ENCODE measurements around the gene TUSC2.
A peak's percentile ranks its signal among the peaks of the same experiment; 100 is the strongest.

Gene TUSC2

DNA sequence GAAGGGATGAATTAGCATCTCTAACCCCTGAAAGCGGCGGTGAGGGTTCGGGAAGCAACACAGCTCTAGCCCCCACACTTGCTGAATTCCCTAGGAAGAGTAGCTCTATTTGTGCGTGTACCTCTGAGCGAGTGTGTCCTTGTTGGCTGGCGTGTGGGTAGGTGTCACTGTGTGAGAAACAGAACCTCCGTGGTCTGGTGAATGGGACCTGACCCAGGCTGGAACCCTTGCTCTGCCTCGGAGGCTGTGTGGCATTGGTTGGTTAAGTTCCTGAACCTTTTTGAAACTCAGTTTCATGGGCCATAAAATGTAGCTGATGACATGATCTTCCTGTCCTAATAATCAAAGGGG, 31.7 kb upstream of the TUSC2 start:
- POLR2A ChIA-PET = interaction anchor here (1.0 to 1.4 kb wide), 2 partner anchors 22 to 31 kb away, joined by 4 read pairs; partner anchors contain the start of gene TUSC2
- CTCF ChIA-PET = interaction anchor here (0.6 to 0.8 kb wide), 2 partner anchors 135 to 195 kb away, joined by 3 read pairs; no protein-coding TSS in a partner anchor

DNA sequence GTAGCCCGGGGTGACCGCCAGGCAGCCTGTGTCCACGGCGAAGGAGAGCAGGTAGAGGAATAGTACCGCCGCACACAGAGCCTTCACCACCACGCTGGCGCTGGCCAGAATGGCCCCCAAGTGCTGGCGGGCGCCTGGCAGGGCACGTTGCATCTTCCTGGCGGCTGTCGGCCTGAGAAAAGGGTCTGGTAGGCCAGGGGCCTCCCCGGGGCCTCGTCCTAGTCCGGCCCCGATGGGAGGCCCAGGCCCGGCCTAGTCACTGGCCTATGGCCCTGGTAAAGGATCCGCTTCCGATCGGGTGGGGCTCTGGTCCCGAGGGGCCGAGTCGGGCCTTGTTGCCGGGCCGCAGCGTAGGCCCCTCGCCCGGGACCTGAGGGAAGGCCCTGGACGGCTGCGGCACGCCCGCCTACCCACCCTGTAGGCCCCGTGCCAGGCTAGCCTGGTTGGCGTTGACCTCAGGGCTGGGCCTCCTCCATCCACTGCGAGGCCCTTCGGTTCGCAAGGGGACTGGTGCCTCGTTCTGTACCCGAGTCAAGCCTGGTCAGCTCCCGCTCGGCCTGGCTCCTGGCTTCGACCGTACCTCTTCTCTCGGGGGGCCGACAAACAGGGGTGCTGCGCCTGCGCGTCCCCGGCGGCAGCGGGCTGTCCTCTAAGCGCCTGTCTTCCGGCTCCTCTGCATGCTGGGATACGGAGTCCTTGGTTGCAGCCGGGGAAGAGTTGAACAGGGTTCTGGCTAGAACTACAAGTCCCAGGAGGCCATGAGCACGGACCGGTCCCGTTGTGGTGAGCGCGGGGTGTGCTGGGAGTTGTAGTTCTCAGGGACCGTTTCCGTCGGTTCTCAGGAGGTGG, 31.1 kb upstream of the TUSC2 start, which contains the start of gene TMEM115:
Gene TMEM115, minus strand, starts transcription at position 611 of the 849 bp plus-strand sequence. Its CDS starts 458 bp downstream, at position 153.
- POLR2A ChIA-PET = interaction anchor here (1.0 to 1.4 kb wide), 2 partner anchors 22 to 31 kb away, joined by 4 read pairs; partner anchors contain the start of gene TUSC2
- Histone ChIP-seq H3K4me3 (ENCODE audit: low read depth, low read length) (peak within 1 kb of the TSS; percentile 82), H3K36me3 (ENCODE audit: control insufficient read depth in 2 of 2, insufficient read depth in 1 of 2, low read length in 2 of 2) (peaks cover 0 to 46% of the 10 kb centered on the region in 2 experiments; a peak in 1 of 3 replicates), H3K27ac (ENCODE audit: extremely low read depth, low read depth, low read length) (peak within 1 kb of the TSS; percentile 84), H3K4me1 (ENCODE audit: control insufficient read depth, insufficient read depth, low read length) (no peaks in the 10 kb centered on the region), H3K9me3 (ENCODE audit: control insufficient read depth, insufficient read depth, low read depth, low read length) (no peaks in the 10 kb centered on the region)
- CTCF ChIA-PET = interaction anchor here (0.6 to 0.8 kb wide), 2 partner anchors 136 to 196 kb away, joined by 3 read pairs; no protein-coding TSS in a partner anchor
- TF ChIP-seq ZNF76 (tag by site-specific recombination; IDR thresholded peaks at IDR 0.05; ENCODE audit: borderline replicate concordance, low read depth) (peak; percentile 99), ZNF175 (tag by site-specific recombination; IDR thresholded peaks at IDR 0.05) (no peak), ZNF664 (tag by site-specific recombination; IDR thresholded peaks at IDR 0.05) (no peak), ZBTB20 (tag by site-specific recombination; IDR thresholded peaks at IDR 0.05) (peak; percentile 96), ZXDB (tag by site-specific recombination; IDR thresholded peaks at IDR 0.05) (peak; percentile 83), ZNF114 (tag by site-specific recombination; IDR thresholded peaks at IDR 0.05) (no peak), ZNF776 (tag by site-specific recombination; IDR thresholded peaks at IDR 0.05; ENCODE audit: borderline replicate concordance) (no peak), ZNF133 (tag by site-specific recombination; IDR thresholded peaks at IDR 0.05) (no peak), BCL11B (tag by site-specific recombination; IDR thresholded peaks at IDR 0.05; ENCODE audit: low read depth) (peak; percentile 52; the same call in 1 of the 2 replicates), YY2 (tag by site-specific recombination; IDR thresholded peaks at IDR 0.05) (peak; percentile 44; the same call in 1 of the 2 replicates), ZBTB8A (tag by site-specific recombination; IDR thresholded peaks at IDR 0.05) (peak; percentile 21; the same call in 1 of the 2 replicates), ZNF10 (tag by site-specific recombination; IDR thresholded peaks at IDR 0.05) (no peak), ZNF785 (tag by site-specific recombination; IDR thresholded peaks at IDR 0.05) (0 out of 2 replicates have a peak, but pooled peaks have one; percentile 20), SCRT2 (tag by site-specific recombination; IDR thresholded peaks at IDR 0.05) (no peak), WT1 (tag by site-specific recombination; IDR thresholded peaks at IDR 0.05) (no peak), ZNF600 (tag by site-specific recombination; IDR thresholded peaks at IDR 0.05) (peak; percentile 36; the same call in 1 of the 2 replicates), ZNF623 (tag by site-specific recombination; IDR thresholded peaks at IDR 0.05) (no peak), GLI2 (tag by site-specific recombination; IDR thresholded peaks at IDR 0.05; ENCODE audit: borderline replicate concordance, low read depth) (no peak)
- TF ChIP-seq, protein P1, sequence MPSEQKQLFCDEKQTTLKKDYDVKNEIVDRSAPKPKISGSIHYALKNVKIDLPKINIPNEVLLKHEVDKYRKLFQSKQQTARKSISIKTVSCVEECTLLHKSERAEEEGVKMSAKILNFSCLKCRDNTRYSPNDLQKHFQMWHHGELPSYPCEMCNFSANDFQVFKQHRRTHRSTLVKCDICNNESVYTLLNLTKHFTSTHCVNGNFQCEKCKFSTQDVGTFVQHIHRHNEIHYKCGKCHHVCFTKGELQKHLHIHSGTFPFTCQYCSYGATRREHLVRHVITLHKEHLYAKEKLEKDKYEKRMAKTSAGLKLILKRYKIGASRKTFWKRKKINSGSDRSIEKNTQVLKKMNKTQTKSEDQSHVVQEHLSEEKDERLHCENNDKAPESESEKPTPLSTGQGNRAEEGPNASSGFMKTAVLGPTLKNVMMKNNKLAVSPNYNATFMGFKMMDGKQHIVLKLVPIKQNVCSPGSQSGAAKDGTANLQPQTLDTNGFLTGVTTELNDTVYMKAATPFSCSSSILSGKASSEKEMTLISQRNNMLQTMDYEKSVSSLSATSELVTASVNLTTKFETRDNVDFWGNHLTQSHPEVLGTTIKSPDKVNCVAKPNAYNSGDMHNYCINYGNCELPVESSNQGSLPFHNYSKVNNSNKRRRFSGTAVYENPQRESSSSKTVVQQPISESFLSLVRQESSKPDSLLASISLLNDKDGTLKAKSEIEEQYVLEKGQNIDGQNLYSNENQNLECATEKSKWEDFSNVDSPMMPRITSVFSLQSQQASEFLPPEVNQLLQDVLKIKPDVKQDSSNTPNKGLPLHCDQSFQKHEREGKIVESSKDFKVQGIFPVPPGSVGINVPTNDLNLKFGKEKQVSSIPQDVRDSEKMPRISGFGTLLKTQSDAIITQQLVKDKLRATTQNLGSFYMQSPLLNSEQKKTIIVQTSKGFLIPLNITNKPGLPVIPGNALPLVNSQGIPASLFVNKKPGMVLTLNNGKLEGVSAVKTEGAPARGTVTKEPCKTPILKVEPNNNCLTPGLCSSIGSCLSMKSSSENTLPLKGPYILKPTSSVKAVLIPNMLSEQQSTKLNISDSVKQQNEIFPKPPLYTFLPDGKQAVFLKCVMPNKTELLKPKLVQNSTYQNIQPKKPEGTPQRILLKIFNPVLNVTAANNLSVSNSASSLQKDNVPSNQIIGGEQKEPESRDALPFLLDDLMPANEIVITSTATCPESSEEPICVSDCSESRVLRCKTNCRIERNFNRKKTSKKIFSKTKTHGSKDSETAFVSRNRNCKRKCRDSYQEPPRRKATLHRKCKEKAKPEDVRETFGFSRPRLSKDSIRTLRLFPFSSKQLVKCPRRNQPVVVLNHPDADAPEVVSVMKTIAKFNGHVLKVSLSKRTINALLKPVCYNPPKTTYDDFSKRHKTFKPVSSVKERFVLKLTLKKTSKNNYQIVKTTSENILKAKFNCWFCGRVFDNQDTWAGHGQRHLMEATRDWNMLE (tag by site-specific recombination; conservative IDR thresholded peaks at IDR 0.05; ENCODE audit: low read depth) = peak; percentile 51; the same call in 1 of the 2 replicates

More for the DNA sequence above, 31.7 kb upstream of the TUSC2 start:
- Histone ChIP-seq H3K4me3 (ENCODE audit: low read depth, low read length) (peak overlapping the region; percentile 6), H3K4me1 (ENCODE audit: control insufficient read depth, insufficient read depth, low read length) (no peaks in the 10 kb centered on the region), H3K9me3 (ENCODE audit: control insufficient read depth, insufficient read depth, low read depth, low read length) (no peaks in the 10 kb centered on the region), H3K36me3 (ENCODE audit: control insufficient read depth in 2 of 2, insufficient read depth in 1 of 2, low read length in 2 of 2) (peaks cover 0 to 40% of the 10 kb centered on the region in 2 experiments; a peak in 1 of 3 replicates), H3K27ac (ENCODE audit: extremely low read depth, low read depth, low read length) (no peak overlapping the region)
- no peak for TF ChIP-seq ZNF132 (tag by site-specific recombination; IDR thresholded peaks at IDR 0.05; ENCODE audit: borderline replicate concordance)
- TF ChIP-seq, protein P2, sequence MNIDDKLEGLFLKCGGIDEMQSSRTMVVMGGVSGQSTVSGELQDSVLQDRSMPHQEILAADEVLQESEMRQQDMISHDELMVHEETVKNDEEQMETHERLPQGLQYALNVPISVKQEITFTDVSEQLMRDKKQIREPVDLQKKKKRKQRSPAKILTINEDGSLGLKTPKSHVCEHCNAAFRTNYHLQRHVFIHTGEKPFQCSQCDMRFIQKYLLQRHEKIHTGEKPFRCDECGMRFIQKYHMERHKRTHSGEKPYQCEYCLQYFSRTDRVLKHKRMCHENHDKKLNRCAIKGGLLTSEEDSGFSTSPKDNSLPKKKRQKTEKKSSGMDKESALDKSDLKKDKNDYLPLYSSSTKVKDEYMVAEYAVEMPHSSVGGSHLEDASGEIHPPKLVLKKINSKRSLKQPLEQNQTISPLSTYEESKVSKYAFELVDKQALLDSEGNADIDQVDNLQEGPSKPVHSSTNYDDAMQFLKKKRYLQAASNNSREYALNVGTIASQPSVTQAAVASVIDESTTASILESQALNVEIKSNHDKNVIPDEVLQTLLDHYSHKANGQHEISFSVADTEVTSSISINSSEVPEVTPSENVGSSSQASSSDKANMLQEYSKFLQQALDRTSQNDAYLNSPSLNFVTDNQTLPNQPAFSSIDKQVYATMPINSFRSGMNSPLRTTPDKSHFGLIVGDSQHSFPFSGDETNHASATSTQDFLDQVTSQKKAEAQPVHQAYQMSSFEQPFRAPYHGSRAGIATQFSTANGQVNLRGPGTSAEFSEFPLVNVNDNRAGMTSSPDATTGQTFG (tag by site-specific recombination; IDR thresholded peaks at IDR 0.05; ENCODE audit: borderline replicate concordance) = no peak
- TF ChIP-seq ZBTB17 (tag by site-specific recombination; IDR thresholded peaks at IDR 0.05) = peak; percentile 5; the same call in 1 of the 2 replicates
- TF ChIP-seq, protein P3, sequence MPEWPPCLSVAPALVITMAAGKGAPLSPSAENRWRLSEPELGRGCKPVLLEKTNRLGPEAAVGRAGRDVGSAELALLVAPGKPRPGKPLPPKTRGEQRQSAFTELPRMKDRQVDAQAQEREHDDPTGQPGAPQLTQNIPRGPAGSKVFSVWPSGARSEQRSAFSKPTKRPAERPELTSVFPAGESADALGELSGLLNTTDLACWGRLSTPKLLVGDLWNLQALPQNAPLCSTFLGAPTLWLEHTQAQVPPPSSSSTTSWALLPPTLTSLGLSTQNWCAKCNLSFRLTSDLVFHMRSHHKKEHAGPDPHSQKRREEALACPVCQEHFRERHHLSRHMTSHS (tag by site-specific recombination; IDR thresholded peaks at IDR 0.05) = no peak
- TF ChIP-seq ZFHX2 (tag by site-specific recombination; conservative IDR thresholded peaks at IDR 0.05) = no peak
- TF ChIP-seq ZEB2 (tag by site-specific recombination; IDR thresholded peaks at IDR 0.05) = 0 out of 2 replicates have a peak, but pooled peaks have one; percentile 2
- 0 out of 2 replicates have a peak, but pooled peaks have one; percentile 19 for TF ChIP-seq ZBTB48 (tag by site-specific recombination; IDR thresholded peaks at IDR 0.05)
